ENCODE measurements around the gene ZNF563.
A peak's percentile ranks its signal among the peaks of the same experiment; 100 is the strongest.
"Not testable (repeated sequence)": the region's sequence is repeated elsewhere in the genome, so short reads cannot be mapped to it uniquely, and the experiment has no call there.

ZNF563 gene

GRCh38 chr19:12333162-12334159 is at the start of gene ZNF563:
Gene ZNF563, minus strand, starts transcription at chr19:12333633. Its CDS starts 151 bp downstream, at chr19:12333482.
- DNase-seq (ENCODE audit: low read depth), result peak; percentile 96

GRCh38 chr19:12380444-12380737 is 47.0 kb upstream of the ZNF563 start:
- DNase-seq (ENCODE audit: low read depth), result no peak

GRCh38 chr19:12379732-12380443 is 46.5 kb upstream of the ZNF563 start:
- no peak for DNase-seq (ENCODE audit: low read depth)

GRCh38 chr19:12374026-12374425 is 40.6 kb upstream of the ZNF563 start:
- no peak for DNase-seq (ENCODE audit: low read depth)

- DNase-seq (ENCODE audit: low read depth), result peak; percentile 98
These were observed 32.1 kb upstream of the ZNF563 start, which contains the start of gene ZNF442 for GRCh38 chr19:12365236-12366162. Gene ZNF442, minus strand, starts transcription at chr19:12365683. Its CDS starts 2,052 bp downstream, at chr19:12363631.

GRCh38 chr19:12364391-12365235 is 31.2 kb upstream of the ZNF563 start:
- DNase-seq (ENCODE audit: low read depth), result peak; percentile 40

- DNase-seq (ENCODE audit: low read depth), result not testable (repeated sequence)
These were observed 28.8 kb upstream of the ZNF563 start for GRCh38 chr19:12362236-12362635.

GRCh38 chr19:12353375-12353774 is 19.9 kb upstream of the ZNF563 start:
- no peak for DNase-seq (ENCODE audit: low read depth)

- no peak for DNase-seq (ENCODE audit: low read depth)
These were observed 17.4 kb upstream of the ZNF563 start for GRCh38 chr19:12350890-12351197.

- no peak for DNase-seq (ENCODE audit: low read depth)
These were observed 16.9 kb upstream of the ZNF563 start for GRCh38 chr19:12350185-12350889.

- no peak for DNase-seq (ENCODE audit: low read depth)
These were observed 13.5 kb upstream of the ZNF563 start for GRCh38 chr19:12346896-12347295.

GRCh38 chr19:12345197-12345596 is 11.8 kb upstream of the ZNF563 start:
- no peak for DNase-seq (ENCODE audit: low read depth)

GRCh38 chr19:12331211-12331941 is 2.1 kb downstream of the ZNF563 start:
- DNase-seq (ENCODE audit: low read depth), result no peak

GRCh38 chr19:12330340-12330739 is 3.1 kb downstream of the ZNF563 start:
- no peak for DNase-seq (ENCODE audit: low read depth)

GRCh38 chr19:12325690-12326089 is 7.7 kb downstream of the ZNF563 start:
- no peak for DNase-seq (ENCODE audit: low read depth)

- DNase-seq (ENCODE audit: low read depth), result no peak
These were observed 14.5 kb downstream of the ZNF563 start for GRCh38 chr19:12318782-12319413.

- DNase-seq (ENCODE audit: low read depth), result no peak
These were observed 18.9 kb downstream of the ZNF563 start for GRCh38 chr19:12314553-12314952.

GRCh38 chr19:12308891-12309290 is 24.5 kb downstream of the ZNF563 start:
- DNase-seq (ENCODE audit: low read depth), result not testable (repeated sequence)

GRCh38 chr19:12295191-12295590 is 38.2 kb downstream of the ZNF563 start:
- DNase-seq (ENCODE audit: low read depth), result no peak

All from ELR (cell line).